Measurements from ENCODE around the gene NR2C2.
"Not testable (repeated sequence)": the region's sequence is repeated elsewhere in the genome, so short reads cannot be mapped to it uniquely, and the experiment has no call there.

NR2C2 gene

DNA sequence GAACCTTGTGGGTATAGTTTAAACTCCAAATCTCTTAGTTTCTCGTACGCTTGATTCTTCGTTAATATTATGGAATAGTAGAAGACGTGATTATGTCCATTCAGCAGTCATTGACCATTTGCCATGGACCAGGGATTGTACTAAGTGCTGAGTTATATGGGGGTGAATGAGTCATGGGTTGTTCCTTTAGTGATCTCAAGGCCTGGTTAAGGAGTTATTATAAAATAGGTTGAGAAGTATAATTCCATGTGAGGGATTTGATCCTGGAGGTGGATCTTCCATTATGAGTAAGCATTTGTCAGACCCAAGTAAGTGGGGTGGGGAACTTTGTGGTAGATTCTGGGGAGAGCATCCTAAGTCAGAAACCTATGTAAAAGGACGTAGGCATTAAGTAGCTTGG, 15.4 kb downstream of the NR2C2 start:
- DNase-seq: no peak

DNA sequence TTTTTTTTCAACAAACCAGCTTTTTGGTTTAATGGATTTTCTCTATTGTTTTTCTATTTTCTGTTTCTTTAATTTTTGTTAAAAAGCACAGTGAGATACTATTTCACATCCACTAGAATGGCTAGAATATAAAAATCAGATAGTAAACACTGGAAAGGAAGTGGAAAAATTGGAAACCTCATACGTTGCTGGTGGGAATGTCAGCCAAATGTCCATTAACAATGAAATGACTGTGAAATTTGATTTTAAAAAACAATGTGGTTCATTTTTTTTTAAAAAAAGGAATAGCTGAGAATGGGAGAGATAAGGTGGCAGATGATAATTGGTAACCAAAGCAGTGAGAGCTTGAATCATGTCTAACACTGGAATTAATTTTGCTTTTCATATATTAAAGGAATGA, 19.9 kb downstream of the NR2C2 start:
- no peak for DNase-seq

DNA sequence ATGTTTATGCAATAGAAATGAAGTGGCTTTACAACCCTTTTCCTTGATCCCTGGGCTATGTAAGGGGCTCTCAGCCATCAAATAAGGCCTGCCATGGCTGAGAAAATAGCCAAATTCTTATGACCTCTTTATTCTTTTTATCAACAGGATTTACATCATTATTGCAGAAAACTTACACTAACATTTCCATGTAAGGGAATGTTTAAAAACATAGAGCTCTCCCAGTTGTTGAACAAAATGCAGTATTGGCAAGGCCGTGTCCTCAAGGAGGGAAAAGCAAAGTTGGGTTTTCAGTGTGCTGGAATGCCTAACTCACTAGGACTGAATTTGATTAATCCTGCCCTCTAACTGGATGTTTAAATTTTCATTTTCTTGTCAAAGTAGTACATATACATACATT, 22.3 kb downstream of the NR2C2 start:
- no peak for DNase-seq

DNA sequence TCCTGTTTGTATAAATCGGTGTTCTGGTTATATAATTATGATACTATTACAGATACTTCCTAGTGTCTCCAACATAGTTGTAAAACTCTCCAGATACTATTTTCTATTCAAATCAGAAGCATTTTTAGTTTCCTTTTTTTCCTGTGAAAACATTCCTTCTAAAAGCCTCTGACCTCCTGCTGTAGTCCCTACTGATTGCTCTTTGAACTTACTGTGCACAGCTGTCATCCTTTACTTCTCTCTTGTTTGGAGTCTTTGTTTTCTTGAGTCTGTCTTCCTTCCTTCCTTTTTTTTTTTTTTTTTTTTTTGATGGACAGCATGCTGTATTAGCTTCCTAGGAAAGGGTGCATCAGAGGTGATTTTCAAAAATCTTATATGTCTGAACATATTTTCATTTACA, 28.9 kb downstream of the NR2C2 start:
- no peak for DNase-seq

- DNase-seq: no peak
Observed at GRCh38 chr3:14980689-14981088, 33.3 kb downstream of the NR2C2 start.

DNA sequence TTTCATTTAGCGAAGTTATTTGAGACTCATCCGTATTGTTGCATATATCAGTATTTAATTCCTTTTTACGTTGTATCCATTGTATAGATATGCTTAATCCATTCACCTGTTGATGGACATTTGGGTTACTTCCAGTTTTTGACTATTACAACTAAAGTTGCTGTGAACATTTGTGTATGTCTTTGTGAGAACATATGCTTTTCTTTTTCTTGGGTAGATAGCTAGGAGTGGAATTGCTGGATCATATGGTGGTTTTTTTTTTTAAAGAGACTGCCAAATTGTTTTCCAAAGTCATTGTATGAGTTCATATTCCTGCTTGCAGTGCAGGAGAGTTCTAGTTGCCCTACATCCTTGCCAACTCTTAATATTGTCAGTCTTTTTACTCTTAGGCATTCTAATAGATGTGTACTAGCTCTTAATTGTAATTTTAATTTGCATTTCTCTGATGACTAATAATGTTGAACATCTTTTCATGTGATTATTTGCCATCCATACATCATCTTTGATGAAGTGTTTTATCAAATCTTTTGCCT, 37.3 kb downstream of the NR2C2 start:
- DNase-seq: no peak

- DNase-seq: no peak
Observed at GRCh38 chr3:14988988-14989394, 41.6 kb downstream of the NR2C2 start.

DNA sequence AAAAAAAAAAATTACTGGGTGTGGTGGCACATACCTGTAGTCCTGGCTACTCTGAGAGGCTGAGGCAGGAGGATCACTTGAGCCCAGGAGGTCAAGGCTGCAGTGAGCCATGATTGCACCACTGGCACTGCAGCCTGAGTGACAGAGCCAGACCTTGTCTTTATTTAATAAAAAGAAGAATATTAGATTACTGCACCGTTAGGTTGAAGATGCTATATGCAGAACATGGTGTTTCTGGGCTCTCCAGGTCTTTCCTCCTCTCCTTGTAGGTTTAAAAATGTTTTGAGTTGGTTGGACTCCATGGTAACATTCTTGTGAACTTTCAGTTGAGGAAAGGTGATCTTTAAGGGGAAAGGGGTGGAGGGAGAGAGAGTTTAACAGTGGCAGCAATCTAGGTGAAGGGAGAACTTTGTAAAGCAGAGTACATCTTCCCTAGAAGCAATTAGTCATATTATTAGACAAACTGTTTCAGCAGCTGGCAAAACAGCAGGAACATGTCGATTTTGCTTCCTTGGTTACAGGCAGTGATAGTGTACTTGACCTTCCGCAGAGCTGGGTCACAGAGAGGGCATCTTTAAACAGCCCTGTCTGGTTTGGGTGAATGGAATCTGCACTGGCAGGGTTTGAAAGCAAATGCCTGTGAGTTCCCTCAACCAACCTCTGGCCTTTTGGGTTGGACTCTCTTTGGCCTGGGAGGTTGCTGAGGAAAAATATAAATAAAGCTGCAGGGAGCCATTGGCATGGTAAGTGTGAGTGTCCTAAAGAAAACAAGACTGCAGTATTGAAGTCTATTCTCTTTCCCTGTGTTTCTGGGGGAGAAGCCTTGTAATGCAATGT, 42.8 kb downstream of the NR2C2 start:
- DNase-seq: no peak

- DNase-seq: no peak
Observed at GRCh38 chr3:14990780-14991148, 43.4 kb downstream of the NR2C2 start.

DNA sequence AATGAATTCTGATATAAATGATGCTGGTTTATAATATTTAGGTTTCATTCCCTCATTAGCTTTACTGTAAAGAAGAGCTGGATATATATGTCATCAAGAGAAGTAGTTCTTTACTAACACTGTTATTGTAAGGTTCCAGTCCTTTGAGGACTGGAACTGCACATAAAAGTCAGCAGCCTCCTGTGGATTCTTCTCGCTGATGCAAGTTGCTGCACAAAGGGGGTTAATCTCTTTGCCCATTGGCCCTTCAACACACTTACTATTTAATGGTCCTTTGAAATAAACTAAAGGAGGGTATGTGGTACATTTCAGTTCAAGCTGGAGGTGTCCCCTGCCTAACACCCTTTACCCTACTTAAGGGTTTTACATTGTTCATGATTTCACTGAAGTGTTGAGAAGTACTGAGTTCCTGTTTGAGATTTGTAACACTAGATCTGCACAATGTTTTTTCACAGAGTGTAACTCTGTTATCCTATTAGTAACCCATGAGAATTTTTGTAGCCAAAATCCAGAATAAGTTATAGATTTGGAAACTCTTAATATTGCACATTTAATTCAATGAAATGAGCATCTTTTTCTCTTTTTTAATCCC, 43.9 kb downstream of the NR2C2 start:
- no peak for DNase-seq

DNA sequence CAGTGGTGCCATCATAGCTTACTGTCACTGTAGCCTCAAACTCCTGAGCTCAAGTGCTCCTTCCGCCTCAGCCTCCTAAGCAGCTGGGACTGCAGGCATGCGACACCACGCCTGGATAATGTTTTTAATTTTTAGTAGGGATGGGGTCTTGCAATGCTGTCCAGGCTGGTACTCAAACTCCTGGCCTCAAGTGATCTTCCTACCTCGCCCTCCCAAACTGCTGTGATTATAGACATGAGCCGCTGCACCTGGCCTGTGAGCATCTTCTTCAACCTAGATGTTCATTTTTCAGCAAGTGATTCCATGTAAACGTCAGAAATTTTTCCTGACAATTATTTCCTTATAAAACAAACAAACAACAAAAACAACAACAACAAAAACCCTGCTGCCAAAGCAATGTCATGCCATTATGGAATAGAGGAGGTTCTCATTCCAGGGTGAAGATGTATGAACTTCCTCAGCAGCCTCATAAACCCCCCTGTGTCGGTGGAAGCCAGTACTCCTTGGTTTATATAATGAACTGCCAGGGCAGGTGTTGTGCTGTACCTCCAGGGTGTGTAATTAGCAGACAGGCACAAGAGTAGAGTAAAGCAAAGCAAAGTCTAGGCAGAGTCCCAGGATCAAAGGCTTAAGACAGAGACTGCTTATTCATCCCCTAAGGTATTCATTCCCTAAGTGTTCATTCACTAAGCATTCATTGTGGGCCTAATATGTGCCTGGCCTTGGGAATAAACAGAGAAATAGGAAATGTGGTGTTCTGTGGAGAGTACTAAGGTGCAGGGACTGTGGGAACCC, 44.6 kb downstream of the NR2C2 start:
- no peak for DNase-seq

- no peak for DNase-seq
Observed at GRCh38 chr3:14997941-14998340, 50.6 kb downstream of the NR2C2 start.

GRCh38 chr3:14999182-14999581, 51.8 kb downstream of the NR2C2 start:
- not testable (repeated sequence) for DNase-seq

- no peak for DNase-seq
Observed at GRCh38 chr3:15007681-15008141, 60.3 kb downstream of the NR2C2 start.

DNA sequence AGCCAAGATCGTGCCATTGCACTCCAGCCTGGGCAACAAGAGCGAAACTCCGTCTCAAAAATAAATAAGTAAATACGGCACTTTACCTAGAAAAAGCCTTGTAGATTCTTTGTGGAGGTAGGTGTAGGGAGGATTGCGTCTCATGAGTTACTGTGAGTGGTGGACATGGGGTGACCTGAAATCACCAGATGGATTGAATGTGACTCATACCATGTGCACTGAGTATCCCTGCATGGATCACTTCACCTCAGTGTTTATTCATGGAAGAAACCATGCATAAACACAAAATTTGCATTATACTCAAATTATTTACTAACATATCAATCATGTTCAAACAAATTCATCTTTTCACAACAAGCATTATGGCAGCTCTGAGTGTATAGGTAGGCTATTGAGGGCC, 61.8 kb downstream of the NR2C2 start:
- DNase-seq: no peak

- DNase-seq: no peak
Observed at GRCh38 chr3:15010664-15011063, 63.3 kb downstream of the NR2C2 start.

DNA sequence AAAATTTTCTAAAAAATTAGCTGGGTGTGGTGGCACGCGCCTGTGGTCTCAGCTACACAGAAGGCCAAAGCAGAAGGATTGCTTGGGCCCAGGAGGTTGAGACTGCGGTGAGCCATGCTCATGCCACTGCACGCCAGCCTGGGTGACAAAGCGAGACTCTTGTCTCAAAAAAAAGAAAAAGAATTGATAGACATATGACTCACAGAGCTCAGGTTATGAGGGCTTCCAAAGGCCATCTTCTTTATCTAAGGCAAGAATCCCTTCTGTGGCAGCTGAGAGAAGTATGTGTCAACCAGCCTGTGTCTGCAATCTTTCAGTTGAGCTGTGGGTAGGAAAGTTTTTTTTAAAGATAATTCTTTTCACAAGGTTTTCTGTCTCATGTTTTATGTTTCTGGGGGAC, 63.8 kb downstream of the NR2C2 start:
- no peak for DNase-seq

GRCh38 chr3:15014606-15015328, 67.4 kb downstream of the NR2C2 start:
- no peak for DNase-seq

DNA sequence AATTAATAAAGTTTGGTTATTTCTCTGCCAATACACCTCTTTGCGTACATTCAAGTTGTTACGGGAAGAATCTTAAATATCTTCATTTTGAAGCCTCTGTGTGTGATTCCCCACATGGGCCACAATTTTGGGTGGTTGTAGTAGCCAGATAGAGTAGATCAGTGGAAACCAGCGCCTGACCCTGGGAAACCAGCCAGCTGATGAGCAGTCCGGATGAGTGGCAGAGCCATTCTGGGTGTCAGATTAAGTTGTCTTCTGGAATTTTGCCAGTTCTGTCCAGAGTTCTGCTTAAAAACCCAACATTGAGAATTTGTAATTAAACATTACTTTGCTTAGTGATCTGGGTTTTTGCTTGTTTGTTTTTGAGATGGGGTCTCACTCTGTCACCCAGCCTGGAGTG, 68.1 kb downstream of the NR2C2 start:
- DNase-seq: no peak

GRCh38 chr3:15017191-15017590, 69.8 kb downstream of the NR2C2 start:
- no peak for DNase-seq

GRCh38 chr3:15023249-15023648, 75.9 kb downstream of the NR2C2 start:
- no peak for DNase-seq

DNA sequence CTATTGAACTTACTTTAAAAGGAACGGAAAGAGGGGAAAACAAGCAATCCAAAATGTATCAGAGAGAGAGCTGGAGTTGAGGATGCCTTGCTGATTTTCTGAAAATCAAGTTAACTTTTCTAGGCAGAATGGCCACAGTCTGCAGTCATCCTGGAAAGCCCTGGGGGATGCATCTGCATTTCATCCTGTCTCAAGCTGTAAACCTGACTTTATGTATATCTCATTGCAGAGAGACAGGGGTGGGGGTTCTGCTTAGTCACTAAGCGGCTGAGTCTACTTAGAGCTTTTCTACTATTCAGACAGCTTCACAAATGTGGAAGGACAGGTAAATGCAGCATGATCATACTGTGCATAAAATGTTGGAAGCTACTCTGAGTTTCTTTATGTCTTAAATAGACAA, 76.3 kb downstream of the NR2C2 start:
- DNase-seq: no peak

- no peak for DNase-seq
Observed at GRCh38 chr3:15029625-15030024, 82.2 kb downstream of the NR2C2 start.
